Stromal cell of bone marrow (primary cell): ENCODE data around the gene A4GALT.
"Not testable (repeated sequence)": the region's sequence is repeated elsewhere in the genome, so short reads cannot be mapped to it uniquely, and the experiment has no call there.

Experiments
- DNase-seq: peaks from one replicate; pipeline ENCODE4 v3.0.0-alpha.2; 2012; ENCODE audit warnings: low read depth

The A4GALT gene

GRCh38 chr22:42720263-42721044 is at the start of gene A4GALT:
Gene A4GALT (minus strand): TSS chr22:42720870. CDS start chr22:42693951, 26,919 bp downstream.
- DNase-seq = no peak

GRCh38 chr22:42770448-42770726 is 49.7 kb upstream of the A4GALT start:
- no peak for DNase-seq

GRCh38 chr22:42769574-42770447 is 49.1 kb upstream of the A4GALT start:
- DNase-seq = peak; percentile 71

- no peak for DNase-seq
Observed at GRCh38 chr22:42769238-42769573, 48.5 kb upstream of the A4GALT start.

GRCh38 chr22:42768385-42769035 is 47.8 kb upstream of the A4GALT start:
- DNase-seq = no peak

- DNase-seq = no peak
Observed at GRCh38 chr22:42766860-42767259, 46.2 kb upstream of the A4GALT start.

- DNase-seq = no peak
Observed at GRCh38 chr22:42764895-42765363, 44.3 kb upstream of the A4GALT start.

- no peak for DNase-seq
Observed at GRCh38 chr22:42763965-42764480, 43.4 kb upstream of the A4GALT start.

GRCh38 chr22:42760806-42761565 is 40.3 kb upstream of the A4GALT start:
- DNase-seq = no peak

- peak; percentile 68 for DNase-seq
Observed at GRCh38 chr22:42758931-42759629, 38.4 kb upstream of the A4GALT start.

GRCh38 chr22:42755553-42755952 is 34.9 kb upstream of the A4GALT start:
- DNase-seq = peak; percentile 84

GRCh38 chr22:42755121-42755520 is 34.5 kb upstream of the A4GALT start:
- not testable (repeated sequence) for DNase-seq

- peak; percentile 80 for DNase-seq
Observed at GRCh38 chr22:42754658-42755057, 34.0 kb upstream of the A4GALT start.

GRCh38 chr22:42752912-42753311 is 32.2 kb upstream of the A4GALT start:
- DNase-seq = peak; percentile 58

- no peak for DNase-seq
Observed at GRCh38 chr22:42752230-42752746, 31.6 kb upstream of the A4GALT start.

GRCh38 chr22:42750421-42750820 is 29.8 kb upstream of the A4GALT start:
- DNase-seq = not testable (repeated sequence)

GRCh38 chr22:42747701-42748513 is 27.2 kb upstream of the A4GALT start:
- peak; percentile 82 for DNase-seq

GRCh38 chr22:42745118-42745517 is 24.4 kb upstream of the A4GALT start:
- DNase-seq = no peak

- DNase-seq = peak; percentile 98
Observed at GRCh38 chr22:42743501-42743991, 22.9 kb upstream of the A4GALT start.

- no peak for DNase-seq
Observed at GRCh38 chr22:42742940-42743339, 22.3 kb upstream of the A4GALT start.
